HG03575 (cell line): ENCODE data around the gene KRT14.

ENCODE experiments used
- ATAC-seq: cut with Tn5 transposase; IDR thresholded peaks from one replicate; pipeline ENCODE4 v1.9.1; 2021; ENCODE audit not compliant: unreplicated experiment, insufficient number of reproducible peaks, low FRiP score; ENCODE audit errors: extremely low read depth

The KRT14 gene

GRCh38 chr17:41539071-41539492, 47.6 kb downstream of the KRT14 start:
- ATAC-seq, result no peak

- ATAC-seq, result no peak
These were observed 48.1 kb downstream of the KRT14 start for GRCh38 chr17:41538565-41538991.

- no peak for ATAC-seq
These were observed 48.7 kb downstream of the KRT14 start for GRCh38 chr17:41537990-41538389.

GRCh38 chr17:41537614-41537954, 49.1 kb downstream of the KRT14 start:
- ATAC-seq, result no peak

GRCh38 chr17:41536741-41537613, 49.7 kb downstream of the KRT14 start:
- no peak for ATAC-seq

GRCh38 chr17:41535764-41536481, 50.8 kb downstream of the KRT14 start:
- no peak for ATAC-seq

GRCh38 chr17:41534899-41535546, 51.7 kb downstream of the KRT14 start:
- no peak for ATAC-seq

GRCh38 chr17:41533613-41534012, 53.1 kb downstream of the KRT14 start:
- no peak for ATAC-seq

- ATAC-seq, result no peak
These were observed 53.6 kb downstream of the KRT14 start for GRCh38 chr17:41532947-41533570.
